Subcutaneous adipose tissue (tissue), 4 donors: ENCODE measurements around the gene KLF11. TPM values are rescaled to one million over a fixed set of nuclear protein-coding genes. Genes with fewer than 3 reads are reported as not detected.

Experiments used
- total RNA-seq, 4 donors: library from RNA; depleted of rRNA; stranded (reverse); fragments of >200 nt; gene quantifications; one replicate each; pipeline ENCODE4 v1.1.0, GENCODE V29; 2016
- TF ChIP-seq, protein P1 (sequence below): fragments of 450-650 bp; IDR thresholded peaks from one replicate; pipeline ENCODE4 v1.5.1; 2016; ENCODE audit warnings: low read depth, mild to moderate bottlenecking, control low read depth, antibody characterized with exemption, moderate library complexity

KLF11 gene
- total RNA-seq, 4 donors from 2014 or later = 24.2 to 47.9 (median 30.6) TPM

DNA sequence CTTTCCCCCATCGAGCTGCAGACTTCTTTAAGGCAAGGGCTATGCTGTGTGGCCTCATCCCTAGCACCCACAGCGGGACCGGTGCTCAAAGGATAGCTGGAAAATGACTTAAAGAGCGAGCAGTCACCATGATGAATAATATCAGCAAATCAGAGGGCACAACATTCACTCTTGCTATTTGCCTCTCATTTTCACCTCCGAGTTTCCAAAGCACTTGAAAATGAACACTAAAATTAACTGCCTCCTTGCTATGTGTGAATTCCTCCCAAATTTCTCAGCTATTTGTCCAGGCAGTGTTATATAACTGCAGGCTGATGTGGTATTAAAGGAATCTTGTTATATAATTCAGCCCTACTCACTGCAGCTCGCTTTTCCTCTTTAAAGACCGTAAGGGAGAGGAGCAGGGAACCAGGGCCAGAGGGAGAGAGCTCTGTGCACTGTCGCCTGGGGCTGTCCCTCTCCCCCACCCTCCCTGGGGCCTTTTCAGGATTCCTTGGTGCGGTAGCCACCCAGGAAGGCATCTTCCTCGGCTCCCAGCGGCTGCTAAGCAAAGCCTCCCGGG lies 35.4 kb downstream of the KLF11 start:
- TF ChIP-seq, protein P1, sequence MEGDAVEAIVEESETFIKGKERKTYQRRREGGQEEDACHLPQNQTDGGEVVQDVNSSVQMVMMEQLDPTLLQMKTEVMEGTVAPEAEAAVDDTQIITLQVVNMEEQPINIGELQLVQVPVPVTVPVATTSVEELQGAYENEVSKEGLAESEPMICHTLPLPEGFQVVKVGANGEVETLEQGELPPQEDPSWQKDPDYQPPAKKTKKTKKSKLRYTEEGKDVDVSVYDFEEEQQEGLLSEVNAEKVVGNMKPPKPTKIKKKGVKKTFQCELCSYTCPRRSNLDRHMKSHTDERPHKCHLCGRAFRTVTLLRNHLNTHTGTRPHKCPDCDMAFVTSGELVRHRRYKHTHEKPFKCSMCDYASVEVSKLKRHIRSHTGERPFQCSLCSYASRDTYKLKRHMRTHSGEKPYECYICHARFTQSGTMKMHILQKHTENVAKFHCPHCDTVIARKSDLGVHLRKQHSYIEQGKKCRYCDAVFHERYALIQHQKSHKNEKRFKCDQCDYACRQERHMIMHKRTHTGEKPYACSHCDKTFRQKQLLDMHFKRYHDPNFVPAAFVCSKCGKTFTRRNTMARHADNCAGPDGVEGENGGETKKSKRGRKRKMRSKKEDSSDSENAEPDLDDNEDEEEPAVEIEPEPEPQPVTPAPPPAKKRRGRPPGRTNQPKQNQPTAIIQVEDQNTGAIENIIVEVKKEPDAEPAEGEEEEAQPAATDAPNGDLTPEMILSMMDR = no peak

DNA sequence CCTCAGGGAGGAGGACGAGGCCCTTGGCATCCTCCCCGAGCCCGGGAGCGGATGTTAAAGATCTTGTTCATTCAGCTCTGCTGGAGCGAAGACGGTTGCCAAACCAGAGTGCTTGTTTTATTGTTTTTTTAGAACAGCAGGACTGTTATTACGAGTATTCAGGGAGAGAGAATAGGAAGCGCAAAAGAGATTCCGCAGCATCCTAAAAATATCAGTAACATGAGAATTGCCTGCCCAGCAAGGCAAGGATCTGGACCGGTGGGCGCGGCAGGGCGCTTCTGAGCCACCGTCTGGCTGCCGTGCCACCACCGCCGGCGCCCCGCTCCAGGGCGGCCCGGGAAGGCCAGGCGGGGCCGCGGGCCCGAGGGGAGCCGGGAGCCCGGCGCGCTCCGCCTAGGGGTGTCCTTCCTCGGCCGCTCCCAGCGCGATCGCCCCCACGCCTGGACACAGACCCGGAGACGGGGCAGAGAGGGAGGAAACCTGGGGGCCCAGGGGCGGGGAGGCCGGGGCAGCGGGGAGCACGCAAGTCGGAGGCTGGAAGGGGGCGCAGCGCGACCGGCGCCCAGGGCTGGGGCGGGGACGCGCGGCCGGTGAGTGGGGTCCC lies 36.0 kb downstream of the KLF11 start:
- TF ChIP-seq, protein P1 = no peak

DNA sequence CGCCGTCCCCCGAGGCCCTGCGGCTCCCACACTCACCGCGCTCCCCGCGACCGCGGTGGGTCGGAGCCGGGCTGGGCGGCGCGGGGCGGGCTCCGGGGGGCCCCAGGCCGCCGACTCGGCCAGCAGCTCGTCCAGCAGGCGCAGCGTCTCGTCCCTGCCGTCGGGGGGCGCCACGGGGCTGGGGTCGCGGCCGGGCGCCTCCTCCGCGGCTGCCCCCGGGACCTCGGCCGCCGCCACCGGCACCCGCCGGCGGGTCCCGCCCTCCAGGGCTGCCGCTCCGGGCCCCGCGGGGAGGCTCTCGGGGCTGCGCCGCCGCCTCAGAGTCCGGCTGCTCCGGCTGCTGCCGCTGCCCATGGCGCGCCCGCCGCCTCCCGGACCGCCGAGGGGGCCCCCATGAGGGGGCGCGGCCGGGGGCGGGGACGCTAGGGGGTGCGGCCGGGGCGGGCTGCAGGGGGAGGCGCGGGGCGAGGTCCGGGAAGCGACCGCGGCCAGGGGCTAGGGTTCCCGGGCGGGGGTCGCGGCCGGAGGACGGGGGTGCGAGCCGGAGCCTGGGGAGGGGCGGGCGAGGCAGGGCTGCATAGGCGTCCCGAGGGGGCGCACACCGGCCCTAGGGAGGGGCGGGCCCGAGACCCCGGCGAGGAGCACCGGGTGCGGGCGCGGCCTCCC lies 36.7 kb downstream of the KLF11 start, which contains the start of gene CYS1:
Gene CYS1, minus strand, starts transcription at position 542 of the 666 bp plus-strand sequence. Its CDS starts 188 bp downstream, at position 354.
- TF ChIP-seq, protein P1 = no peak

DNA sequence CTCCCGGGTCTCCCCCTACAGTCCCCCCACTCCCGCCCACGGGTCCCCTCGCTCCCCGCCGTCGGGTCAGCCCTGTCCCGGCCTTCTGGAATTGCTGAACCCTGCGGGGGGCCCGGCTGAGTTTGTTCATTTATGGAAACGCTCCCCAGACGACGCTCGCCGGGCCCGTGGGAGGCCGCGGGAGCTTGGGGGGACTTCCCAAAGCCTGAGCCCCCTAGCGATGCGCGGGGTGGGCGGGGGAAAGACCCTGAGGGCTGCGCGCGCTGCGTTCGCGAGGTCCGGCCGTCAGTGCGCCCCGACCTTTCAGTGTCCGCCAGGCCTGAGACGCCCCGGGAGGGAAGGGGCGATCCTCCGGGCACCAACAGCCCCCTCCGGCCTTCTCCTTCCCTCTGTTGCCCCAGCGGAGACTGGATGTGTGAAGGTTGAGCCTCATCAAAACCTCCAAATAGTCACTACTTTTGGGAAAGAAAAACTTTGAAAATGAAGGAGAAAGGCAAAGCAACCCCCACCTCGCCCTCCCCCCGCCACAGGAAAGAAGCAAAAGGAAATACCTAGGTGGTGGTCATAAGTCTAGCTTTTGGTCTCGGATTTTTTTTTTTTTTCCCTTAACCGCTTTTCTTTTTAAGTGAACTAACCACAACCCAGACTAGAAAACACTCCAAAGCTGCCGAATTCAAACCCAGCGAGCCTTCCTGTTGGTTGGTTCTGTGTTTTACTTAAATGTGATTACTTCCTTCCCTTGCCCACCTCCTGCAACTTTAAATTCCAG lies 37.4 kb downstream of the KLF11 start:
- TF ChIP-seq, protein P1 = no peak

DNA sequence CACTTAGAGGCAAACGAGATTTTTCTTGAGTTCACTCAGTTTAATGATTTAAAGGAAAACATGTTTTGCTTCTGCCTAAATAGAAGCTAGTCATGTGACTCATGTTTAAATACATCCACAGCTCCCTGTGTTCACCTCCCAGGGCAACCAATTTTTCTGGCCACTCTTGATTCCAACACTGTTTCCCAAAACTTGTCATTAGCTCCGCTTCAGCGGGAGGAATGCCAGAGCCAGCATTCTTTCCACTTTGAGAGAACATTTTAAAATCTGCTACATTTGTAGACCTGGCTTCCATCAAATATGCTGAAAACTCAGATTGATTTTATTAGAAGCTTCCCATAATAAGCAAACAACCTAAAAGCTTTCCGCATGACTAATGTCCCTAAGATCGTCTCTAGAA lies 39.7 kb downstream of the KLF11 start:
- TF ChIP-seq, protein P1 = no peak

DNA sequence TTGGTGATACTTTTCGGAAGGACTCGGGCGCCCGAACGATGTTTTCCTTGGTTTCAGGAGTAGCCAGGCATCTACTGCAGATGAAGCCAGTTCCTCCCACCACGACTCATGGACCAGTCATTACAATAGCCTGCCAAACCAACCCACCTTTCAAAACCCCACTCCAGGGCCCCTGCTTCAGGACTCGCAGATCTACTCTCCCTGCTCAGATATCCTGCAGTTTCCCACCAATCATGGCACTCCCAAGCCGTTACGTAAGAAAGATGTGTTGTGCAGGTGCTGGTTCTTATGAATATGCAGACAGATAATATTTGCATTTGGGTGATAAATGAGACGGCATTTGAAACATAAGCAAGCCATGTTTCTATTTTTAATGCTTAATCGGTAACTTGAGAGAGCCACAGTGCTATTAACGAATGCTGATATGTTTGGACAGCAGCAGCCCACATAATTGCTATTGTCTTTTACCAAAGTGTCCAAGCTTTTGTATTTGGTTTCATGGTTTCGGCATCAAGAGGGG lies 40.4 kb downstream of the KLF11 start:
- TF ChIP-seq, protein P1 = no peak
